NCI-H2107 treated with DMSO at 0.1 percent for 48 hours (cell line): ENCODE results near the gene CNPY1.

Experiments used
- DNase-seq: peaks from one replicate; lab custom pipeline; 2025; ENCODE audit not compliant: unreplicated experiment; lab: John Stamatoyannopoulos, UW

Gene CNPY1

GRCh38 chr7:155457544-155458110 lies 88.7 kb downstream of the CNPY1 start:
- DNase-seq: no peak

DNA sequence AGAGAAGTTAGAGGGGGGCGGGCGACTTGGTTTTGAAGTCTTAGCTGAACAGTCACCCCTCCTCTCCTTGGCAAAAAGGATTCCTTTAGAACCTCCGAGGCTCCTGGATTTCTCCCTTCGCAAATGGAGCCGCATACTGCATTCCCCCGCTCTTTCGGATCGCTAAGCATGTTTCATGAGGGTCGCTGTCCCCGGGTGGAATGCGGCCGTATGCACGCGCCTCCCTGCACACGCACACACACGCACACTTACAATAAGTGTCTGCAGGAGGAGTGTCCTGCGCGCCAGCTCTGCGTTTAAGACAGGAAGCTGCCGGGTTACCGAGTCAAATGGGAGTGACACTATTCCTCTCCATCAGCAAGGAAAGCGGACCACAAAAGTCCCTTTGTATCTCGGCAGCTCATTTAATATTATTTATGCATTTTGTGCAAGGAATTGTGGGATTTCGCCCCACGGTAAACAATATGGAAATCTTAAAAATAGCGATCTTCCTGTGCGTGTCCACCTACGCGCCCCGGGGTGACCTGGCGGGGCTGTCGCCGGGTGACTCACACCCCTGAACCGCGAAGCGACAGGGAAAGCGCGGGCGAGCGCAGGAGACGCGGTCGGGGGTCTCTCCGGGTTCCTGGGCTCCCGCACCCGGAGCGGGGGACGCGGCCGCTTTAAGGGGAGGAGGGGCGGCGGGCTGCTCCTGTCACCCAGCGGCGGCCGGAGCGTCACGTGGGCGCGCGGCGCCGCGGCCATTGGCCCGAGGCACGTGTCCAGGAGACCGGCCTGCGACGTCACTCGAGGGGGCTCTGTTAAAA lies 89.4 kb downstream of the CNPY1 start:
- DNase-seq: no peak

- no peak for DNase-seq
Measured at GRCh38 chr7:155455776-155456737, 90.3 kb downstream of the CNPY1 start.

DNA sequence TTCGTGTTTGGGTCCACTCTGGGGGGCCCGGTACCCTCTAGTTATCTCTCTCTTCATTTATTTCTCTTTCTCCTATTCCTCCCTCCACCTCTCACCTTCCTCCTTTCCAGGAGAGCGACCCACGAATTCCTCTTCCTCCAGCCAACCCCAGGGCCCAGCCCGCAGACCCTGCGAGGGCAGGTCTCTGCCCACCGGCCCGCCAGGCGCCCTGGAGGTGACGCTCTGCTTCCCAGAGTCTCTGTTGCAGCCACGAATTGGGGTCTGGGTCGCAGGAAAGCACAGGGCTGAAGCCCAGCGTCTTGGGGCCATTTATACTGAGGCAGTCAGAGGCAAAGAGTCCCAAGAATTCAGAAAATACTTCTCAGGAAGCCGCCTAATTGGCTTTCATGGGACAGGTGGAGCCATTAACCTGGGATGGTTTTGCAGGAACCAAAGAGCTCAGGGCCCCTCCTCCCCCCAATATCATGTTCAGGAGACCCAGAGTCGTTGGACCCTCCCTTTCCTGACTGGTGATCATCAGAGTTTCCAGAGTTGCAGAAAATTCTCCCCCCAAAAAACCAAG lies 91.1 kb downstream of the CNPY1 start:
- DNase-seq: no peak

- no peak for DNase-seq
Measured at GRCh38 chr7:155454183-155455112, 91.9 kb downstream of the CNPY1 start.

DNA sequence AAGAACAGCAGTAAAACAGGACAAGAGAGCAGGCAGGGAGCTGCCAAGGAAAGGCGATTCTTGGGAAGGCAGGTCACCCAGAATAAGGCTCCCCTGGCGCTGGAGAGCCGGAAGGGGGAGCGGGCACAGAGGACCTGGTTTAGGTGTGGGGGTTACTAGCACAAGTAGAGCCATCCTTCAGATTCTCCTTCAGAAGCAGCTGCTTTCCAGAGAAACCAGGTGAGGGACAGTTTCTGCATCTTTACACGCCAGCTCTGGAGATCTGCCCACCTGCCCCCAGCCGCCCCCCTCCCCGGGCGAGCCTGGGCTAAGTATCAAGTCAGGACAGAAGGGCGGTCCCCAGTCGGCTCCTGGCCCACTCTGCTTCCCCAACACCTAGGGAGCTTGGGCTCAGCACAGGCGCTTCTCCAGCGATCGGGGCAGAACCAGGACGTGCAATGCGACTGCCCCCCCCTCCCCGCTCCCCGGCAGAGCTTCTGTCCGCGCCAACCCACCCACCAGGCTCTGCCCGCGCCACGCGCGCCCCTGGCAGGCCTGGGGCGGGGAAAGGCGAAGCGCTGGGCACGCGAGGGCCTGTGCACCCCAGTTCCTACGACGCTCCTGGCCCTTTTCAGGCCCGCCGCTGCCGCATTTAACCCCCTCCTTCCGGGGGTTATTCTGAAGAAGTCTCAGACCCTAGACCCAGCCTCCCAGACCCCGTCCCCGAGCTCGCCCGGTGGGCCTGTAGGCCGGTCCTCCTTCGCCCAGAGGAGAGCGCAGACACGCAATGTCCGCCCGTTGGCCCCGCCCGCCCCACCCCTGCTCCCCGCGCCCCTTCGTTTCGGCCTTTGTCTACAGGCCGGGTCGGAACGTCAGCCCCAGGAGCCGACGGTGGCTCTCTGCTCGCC lies 92.8 kb downstream of the CNPY1 start:
- DNase-seq: no peak

- no peak for DNase-seq
Measured at GRCh38 chr7:155452505-155453295, 93.7 kb downstream of the CNPY1 start.

DNA sequence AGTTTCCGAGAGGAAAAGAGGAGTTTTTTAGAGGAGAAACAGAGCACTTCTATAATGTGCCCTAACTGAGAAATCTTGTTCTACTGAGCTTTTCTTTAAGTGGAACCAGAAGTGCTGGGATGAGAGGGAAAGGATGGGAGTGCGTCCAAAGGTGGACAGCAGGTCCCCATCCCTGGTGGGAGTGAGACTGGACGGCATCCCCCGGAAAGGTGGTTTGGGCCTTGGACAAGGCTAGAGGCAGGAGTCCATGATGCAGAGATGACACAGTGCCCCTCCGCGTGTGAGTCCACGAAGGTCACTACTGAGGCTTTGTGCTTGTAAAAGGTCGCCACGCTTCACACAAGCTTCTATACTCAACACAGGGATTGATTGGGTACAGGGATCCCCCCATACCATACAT lies 94.5 kb downstream of the CNPY1 start:
- DNase-seq: no peak
